Epidermal melanocyte (primary cell): Measurements from ENCODE around the gene CORO1C.

Source experiments
- DNase-seq: peaks from one replicate; pipeline ENCODE4 v3.0.0; 2011; ENCODE audit warnings: low spot score; ENCODE audit not compliant: insufficient read length

The CORO1C gene

GRCh38 chr12:108727161-108727560, 4.2 kb downstream of the CORO1C start:
- no peak for DNase-seq

GRCh38 chr12:108724890-108725151, 6.5 kb downstream of the CORO1C start:
- DNase-seq = no peak

- DNase-seq = no peak
Measured at GRCh38 chr12:108724054-108724889, 7.0 kb downstream of the CORO1C start.

- DNase-seq = peak; percentile 19
Measured at GRCh38 chr12:108722992-108723766, 8.1 kb downstream of the CORO1C start.

- DNase-seq = no peak
Measured at GRCh38 chr12:108722463-108722862, 8.9 kb downstream of the CORO1C start.

DNA sequence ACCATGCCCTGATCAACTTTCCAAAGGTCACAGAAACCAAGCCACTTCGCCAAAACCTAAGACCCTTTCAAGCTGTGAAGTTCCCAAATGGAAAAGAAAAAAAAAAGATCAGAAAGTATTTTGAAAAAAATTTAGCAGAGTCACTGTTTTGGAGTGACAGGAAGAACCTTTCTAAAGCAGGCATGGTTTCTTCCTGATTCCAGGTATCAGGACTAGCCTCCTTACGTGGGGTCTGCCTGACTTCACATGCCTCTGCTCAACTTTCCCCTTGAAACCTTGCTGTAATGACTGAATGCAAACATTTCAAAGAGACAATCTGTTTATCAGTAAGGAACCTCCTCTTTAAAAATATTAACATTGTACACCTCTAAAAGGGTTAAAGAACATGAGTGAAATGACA, 9.5 kb downstream of the CORO1C start:
- DNase-seq = no peak

GRCh38 chr12:108720757-108721514, 10.4 kb downstream of the CORO1C start:
- no peak for DNase-seq

DNA sequence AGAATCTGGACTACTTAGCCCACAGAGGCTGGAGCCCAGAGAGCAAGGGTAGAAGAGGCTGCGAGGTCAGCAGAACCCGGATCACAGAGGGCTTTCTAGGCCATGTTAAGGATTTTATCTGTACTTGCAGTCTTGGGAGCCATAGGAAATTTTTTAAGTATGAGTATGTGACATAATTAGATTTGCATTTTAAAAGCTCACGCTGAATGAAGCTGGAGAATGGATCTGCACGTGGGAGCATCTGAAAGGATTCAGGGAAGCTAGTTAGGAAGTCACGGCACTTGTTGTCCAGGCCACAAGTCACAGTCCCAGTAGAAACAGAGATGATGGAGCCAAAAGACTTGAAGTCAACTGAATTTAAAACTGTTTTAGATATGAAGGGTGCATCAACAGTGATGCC, 14.1 kb downstream of the CORO1C start:
- no peak for DNase-seq

- no peak for DNase-seq
Measured at GRCh38 chr12:108714866-108715265, 16.5 kb downstream of the CORO1C start.

DNA sequence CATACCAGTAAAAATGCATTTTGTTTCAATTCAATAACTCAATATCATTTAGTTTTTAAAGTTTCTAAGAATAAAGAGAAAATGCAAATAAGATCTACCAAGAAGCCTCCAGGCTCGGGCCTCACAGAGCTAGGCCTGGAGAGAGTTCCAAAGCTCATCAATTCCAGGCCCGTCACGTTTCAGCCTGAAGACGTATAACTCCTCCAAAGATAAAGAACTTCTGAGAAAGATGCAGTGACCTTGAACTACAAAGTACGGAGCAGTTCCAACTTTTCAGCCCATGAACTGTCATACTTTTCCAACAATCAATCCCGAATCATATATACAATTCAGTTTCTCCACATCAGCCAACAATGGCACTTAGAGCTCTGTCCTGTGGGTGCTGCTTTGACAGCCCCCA, 17.8 kb downstream of the CORO1C start:
- no peak for DNase-seq

GRCh38 chr12:108712925-108713203, 18.5 kb downstream of the CORO1C start:
- DNase-seq = no peak

DNA sequence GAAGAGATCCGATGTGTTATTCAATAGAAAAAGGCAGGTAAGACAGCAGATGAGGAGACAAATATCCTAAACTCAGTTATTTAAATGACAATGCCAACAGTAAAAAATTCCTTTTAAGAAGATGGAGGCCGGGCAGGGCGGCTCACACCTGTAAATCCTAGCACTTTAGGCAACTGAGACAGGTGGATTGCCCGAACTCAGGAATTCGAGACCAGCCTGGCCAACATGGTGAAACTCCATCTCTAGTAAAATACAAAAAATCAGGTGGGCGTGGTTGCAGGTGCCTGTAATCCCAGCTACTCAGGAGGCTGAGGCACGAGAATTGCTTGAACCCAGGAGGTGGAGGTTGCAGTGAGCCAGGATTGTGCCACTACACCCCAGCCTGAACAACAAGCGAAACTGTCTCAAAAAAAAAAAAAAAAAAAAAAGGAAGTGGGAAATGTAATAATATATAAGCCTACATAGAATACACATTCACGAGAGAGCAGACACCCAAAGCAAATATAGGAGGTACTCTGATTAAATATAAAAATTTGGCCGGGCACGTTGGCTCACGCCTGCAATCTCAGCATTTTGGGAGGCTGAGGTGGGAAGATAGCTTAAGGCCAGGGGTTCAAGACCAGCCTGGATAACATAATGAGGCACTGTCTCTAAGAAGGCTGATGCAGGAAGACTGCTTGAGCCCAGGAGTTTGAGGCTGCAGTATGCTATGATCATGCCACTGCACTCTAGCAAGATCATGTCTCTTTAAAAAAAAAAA, 19.0 kb downstream of the CORO1C start:
- DNase-seq = no peak

GRCh38 chr12:108711489-108712164, 19.7 kb downstream of the CORO1C start:
- no peak for DNase-seq

GRCh38 chr12:108709697-108710096, 21.6 kb downstream of the CORO1C start:
- no peak for DNase-seq

GRCh38 chr12:108704527-108704926, 26.8 kb downstream of the CORO1C start:
- no peak for DNase-seq

DNA sequence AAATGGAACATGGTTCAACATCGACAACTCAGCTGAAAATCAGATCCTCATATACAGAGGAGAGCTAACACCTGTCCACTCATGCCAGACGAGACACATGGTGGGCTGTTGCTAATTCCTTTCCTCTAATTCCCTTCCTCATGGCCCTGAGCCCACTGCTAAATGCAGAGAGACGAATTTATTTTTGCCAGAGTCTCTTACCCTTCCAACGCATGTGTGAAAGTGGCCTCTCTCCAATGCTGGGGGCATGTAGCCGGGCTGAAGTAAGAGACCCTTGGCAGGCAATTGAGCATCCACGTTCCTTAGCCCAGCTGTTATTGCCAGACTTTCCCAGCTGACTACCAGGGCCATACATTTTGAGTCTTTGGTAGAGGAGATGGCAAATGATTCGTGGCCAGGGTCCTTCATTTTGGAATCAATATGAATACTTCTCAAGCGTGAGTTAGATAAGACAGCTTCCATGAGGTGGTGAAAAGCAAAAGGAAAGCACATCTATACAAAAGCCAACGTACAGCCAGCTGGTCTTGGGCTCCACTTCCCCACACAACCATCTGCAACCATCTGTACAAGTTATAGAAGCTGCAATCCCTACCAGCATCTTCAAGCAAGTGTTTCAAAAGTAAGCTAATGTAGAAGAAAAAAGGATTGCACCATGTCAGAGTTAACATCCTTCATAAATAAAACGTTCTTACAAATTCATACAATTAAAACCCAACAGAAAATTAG, 28.6 kb downstream of the CORO1C start:
- no peak for DNase-seq

DNA sequence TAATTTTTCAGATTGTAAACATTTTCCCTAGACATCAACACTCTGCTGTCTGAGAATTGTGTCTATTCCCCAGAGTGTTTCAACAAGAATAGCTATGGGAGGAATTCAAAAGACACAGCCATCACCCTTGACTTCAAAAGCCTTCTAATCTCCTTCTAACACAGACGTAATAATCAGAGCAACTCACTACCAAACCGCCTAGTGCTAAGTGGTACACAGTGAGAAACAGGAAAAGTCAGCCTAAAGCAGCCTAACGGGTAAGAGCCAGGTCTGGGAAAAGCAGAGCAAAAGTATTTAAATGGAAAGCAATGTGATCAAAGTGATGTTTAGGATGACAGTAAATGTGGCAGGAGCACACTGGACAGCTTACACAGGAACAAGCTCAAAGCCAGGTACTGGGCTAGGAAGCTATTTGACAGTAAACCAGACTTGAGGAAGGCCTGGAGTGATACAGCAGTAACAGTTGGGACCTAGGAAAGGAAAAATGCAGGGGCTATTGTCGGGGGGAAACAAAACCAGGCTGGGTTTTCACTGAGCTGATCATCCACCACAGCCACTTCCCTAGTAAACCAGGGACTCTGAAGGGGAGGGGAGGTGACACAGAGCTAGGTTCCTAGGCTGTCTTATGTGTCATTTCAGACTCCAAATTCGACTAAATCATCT, 29.4 kb downstream of the CORO1C start:
- no peak for DNase-seq

- DNase-seq = no peak
Measured at GRCh38 chr12:108700833-108701541, 30.3 kb downstream of the CORO1C start.

- DNase-seq = no peak
Measured at GRCh38 chr12:108699955-108700563, 31.3 kb downstream of the CORO1C start.
